ENCODE results near the gene WDR27.

- TF ChIP-seq, protein P1, sequence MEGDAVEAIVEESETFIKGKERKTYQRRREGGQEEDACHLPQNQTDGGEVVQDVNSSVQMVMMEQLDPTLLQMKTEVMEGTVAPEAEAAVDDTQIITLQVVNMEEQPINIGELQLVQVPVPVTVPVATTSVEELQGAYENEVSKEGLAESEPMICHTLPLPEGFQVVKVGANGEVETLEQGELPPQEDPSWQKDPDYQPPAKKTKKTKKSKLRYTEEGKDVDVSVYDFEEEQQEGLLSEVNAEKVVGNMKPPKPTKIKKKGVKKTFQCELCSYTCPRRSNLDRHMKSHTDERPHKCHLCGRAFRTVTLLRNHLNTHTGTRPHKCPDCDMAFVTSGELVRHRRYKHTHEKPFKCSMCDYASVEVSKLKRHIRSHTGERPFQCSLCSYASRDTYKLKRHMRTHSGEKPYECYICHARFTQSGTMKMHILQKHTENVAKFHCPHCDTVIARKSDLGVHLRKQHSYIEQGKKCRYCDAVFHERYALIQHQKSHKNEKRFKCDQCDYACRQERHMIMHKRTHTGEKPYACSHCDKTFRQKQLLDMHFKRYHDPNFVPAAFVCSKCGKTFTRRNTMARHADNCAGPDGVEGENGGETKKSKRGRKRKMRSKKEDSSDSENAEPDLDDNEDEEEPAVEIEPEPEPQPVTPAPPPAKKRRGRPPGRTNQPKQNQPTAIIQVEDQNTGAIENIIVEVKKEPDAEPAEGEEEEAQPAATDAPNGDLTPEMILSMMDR (IDR thresholded peaks at IDR 0.05; ENCODE audit: low read length), result no peak
- TF ChIP-seq EZH2 (optimal IDR thresholded peaks at IDR 0.05; ENCODE audit: low read depth, low read length), result no peak
Measured at GRCh38 chr6:169545982-169546381, 155.8 kb downstream of the WDR27 start.
